ENCODE measurements around the gene PSMD2.

DNA sequence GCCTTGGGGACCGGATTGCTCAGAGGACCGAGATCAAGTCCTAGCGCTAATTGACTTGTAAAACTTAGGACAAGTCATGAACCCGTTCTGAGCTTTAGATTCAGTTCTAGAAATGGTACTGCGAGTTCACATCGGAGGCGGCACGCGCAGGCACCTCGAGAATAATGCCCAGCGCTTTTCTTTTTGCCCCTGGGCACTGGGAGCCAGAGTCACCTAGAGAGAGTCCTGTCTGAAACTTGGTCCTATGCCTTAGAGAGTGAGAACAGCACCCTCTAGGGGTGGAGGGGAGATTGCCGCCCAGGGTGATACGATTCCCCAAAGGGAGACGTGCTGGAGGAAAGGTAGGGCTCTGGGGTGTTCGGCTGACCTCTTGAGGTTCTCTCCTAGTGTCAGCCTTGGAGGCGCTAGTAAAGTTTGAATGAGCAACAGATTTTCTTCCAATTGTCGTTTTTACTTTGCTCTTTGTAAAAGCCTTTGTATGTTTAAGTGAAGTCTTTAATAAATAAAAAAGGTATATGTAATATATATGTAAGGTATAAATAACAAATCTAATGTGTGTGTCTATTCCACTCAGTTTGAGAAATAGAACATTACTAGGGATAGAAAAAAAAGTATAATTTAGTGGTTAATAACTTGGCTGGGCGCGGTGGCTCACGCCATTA lies 48.7 kb upstream of the PSMD2 start:
- TF ChIP-seq CTCF (IDR thresholded peaks at IDR 0.05; ENCODE audit: insufficient read depth, low read length, poor library complexity, severe bottlenecking) (peak; percentile 86), EZH2phosphoT487 (conservative IDR thresholded peaks at IDR 0.05; ENCODE audit: low read length) (no peak)
